Left renal cortex interstitium (tissue), 4 donors: ENCODE data around the gene USP6NL. TPM values are rescaled to one million over a fixed set of nuclear protein-coding genes. Genes with fewer than 3 reads are reported as not detected.
A peak's percentile ranks its signal among the peaks of the same experiment; 100 is the strongest.

ENCODE experiments used
- DNase-seq, 4 donors: peaks; one replicate each; pipeline ENCODE4 v3.0.0-alpha.2; 2013; ENCODE audit warnings: low read depth in 4 of 4, low spot score in 2 of 4, missing footprints in 1 of 4
- polyA plus RNA-seq, 4 donors: library from polyadenylated mRNA; unstranded; fragments of 120-200 nt; gene quantifications; one replicate each; pipeline ENCODE4 v1.2.1, GENCODE V29; 2013; ENCODE audit not compliant: insufficient read length in 4 of 4

USP6NL gene
- polyA plus RNA-seq, 4 donors = 26.1 to 30.3 (median 27.4) TPM

- DNase-seq = no peak
Observed at GRCh38 chr10:11598712-11599397, 12.6 kb downstream of the USP6NL start.

- no peak for DNase-seq
Observed at GRCh38 chr10:11597470-11597869, 14.0 kb downstream of the USP6NL start.

GRCh38 chr10:11595395-11595692 is 16.1 kb downstream of the USP6NL start:
- DNase-seq = no peak

GRCh38 chr10:11594589-11595394 is 16.7 kb downstream of the USP6NL start:
- DNase-seq = no peak

GRCh38 chr10:11593612-11594011 is 17.8 kb downstream of the USP6NL start:
- no peak for DNase-seq

- DNase-seq = no peak
Observed at GRCh38 chr10:11589738-11590137, 21.7 kb downstream of the USP6NL start.

GRCh38 chr10:11588873-11589574 is 22.4 kb downstream of the USP6NL start:
- DNase-seq = no peak

- DNase-seq = no peak
Observed at GRCh38 chr10:11587722-11588259, 23.7 kb downstream of the USP6NL start.

- no peak for DNase-seq
Observed at GRCh38 chr10:11586170-11586569, 25.3 kb downstream of the USP6NL start.

- DNase-seq = no peak
Observed at GRCh38 chr10:11581213-11581612, 30.2 kb downstream of the USP6NL start.

GRCh38 chr10:11579885-11580284 is 31.6 kb downstream of the USP6NL start:
- no peak for DNase-seq

- DNase-seq = no peak
Observed at GRCh38 chr10:11578802-11579255, 32.6 kb downstream of the USP6NL start.

GRCh38 chr10:11576092-11576809 is 35.2 kb downstream of the USP6NL start:
- DNase-seq = no peak

- DNase-seq = peak in 1 of 4 donors; percentile 6
Observed at GRCh38 chr10:11573497-11573896, 38.0 kb downstream of the USP6NL start.

- DNase-seq = no peak
Observed at GRCh38 chr10:11570751-11571150, 40.7 kb downstream of the USP6NL start.

- DNase-seq = no peak
Observed at GRCh38 chr10:11569471-11569870, 42.0 kb downstream of the USP6NL start.

- no peak for DNase-seq
Observed at GRCh38 chr10:11568578-11568977, 42.9 kb downstream of the USP6NL start.

GRCh38 chr10:11564741-11565140 is 46.7 kb downstream of the USP6NL start:
- no peak for DNase-seq

GRCh38 chr10:11563936-11564335 is 47.5 kb downstream of the USP6NL start:
- no peak for DNase-seq

- DNase-seq = no peak
Observed at GRCh38 chr10:11562888-11563287, 48.6 kb downstream of the USP6NL start.
